Measurements from ENCODE around the gene COL1A2. TPM values are rescaled to one million over a fixed set of nuclear protein-coding genes. Genes with fewer than 3 reads are reported as not detected.
A peak's percentile ranks its signal among the peaks of the same experiment; 100 is the strongest.

Gene COL1A2
- total RNA-seq, 1 experiment from 2014 or later: 81.2 TPM

- Mint-ChIP-seq H3K9me3 (no peaks in the 10 kb centered on the region), H3K4me3 (no peak overlapping the region), H3K36me3 (no peaks in the 10 kb centered on the region), H3K27me3 (ENCODE audit: low read depth) (no peaks in the 10 kb centered on the region), H3K27ac (no peak overlapping the region), H3K4me1 (peaks cover 21% of the 10 kb centered on the region)
- CTCF ChIA-PET: interaction anchor here (0.6 to 4.9 kb wide), 13 partner anchors 9 to 960 kb away, joined by 3 to 40 read pairs (median 3); partner anchors contain the start of genes COL1A2 and PON3
- POLR2A ChIA-PET: no interaction called here
- TF ChIP-seq CTCF (IDR thresholded peaks at IDR 0.05) (peak; percentile 68), RELA (CRISPR knock-in tag; IDR thresholded peaks at IDR 0.05; ENCODE audit: borderline replicate concordance) (no peak), HMGXB4 (CRISPR knock-in tag; IDR thresholded peaks at IDR 0.05) (0 out of 2 replicates have a peak, but pooled peaks have one; percentile 36)
- peak; percentile 87 for ATAC-seq
- DNase-seq (ENCODE audit: low spot score): peak; percentile 67
Observed at GRCh38 chr7:94436018-94436604, 41.4 kb downstream of the COL1A2 start.

GRCh38 chr7:94436700-94437099, 42.0 kb downstream of the COL1A2 start:
- no peaks in the 10 kb centered on the region for H3K27me3 Mint-ChIP-seq (ENCODE audit: low read depth)
- ATAC-seq: no peak
- no peak for TF ChIP-seq ZNF281 (CRISPR knock-in tag; IDR thresholded peaks at IDR 0.05)
- TF ChIP-seq EMX1 (CRISPR knock-in tag; IDR thresholded peaks at IDR 0.05): no peak
- TF ChIP-seq PREB (CRISPR knock-in tag; IDR thresholded peaks at IDR 0.05; ENCODE audit: borderline replicate concordance): no peak
- no peak for TF ChIP-seq TCF7 (CRISPR knock-in tag; IDR thresholded peaks at IDR 0.05; ENCODE audit: low read depth)
- TF ChIP-seq ZNF232 (CRISPR knock-in tag; IDR thresholded peaks at IDR 0.05): no peak
- no peak for TF ChIP-seq HMGA2 (CRISPR knock-in tag; IDR thresholded peaks at IDR 0.05)
- TF ChIP-seq FOXK1 (CRISPR knock-in tag; IDR thresholded peaks at IDR 0.05): no peak
- TF ChIP-seq ZNF263 (CRISPR knock-in tag; IDR thresholded peaks at IDR 0.05; ENCODE audit: low read depth): no peak
- no peak for TF ChIP-seq ETV6 (CRISPR knock-in tag; IDR thresholded peaks at IDR 0.05)
- no peak for TF ChIP-seq ATF1 (CRISPR knock-in tag; IDR thresholded peaks at IDR 0.05)
- TF ChIP-seq MAX (CRISPR knock-in tag; IDR thresholded peaks at IDR 0.05): no peak
- TF ChIP-seq IRF2 (CRISPR knock-in tag; IDR thresholded peaks at IDR 0.05; ENCODE audit: borderline replicate concordance, low read depth): no peak
- TF ChIP-seq MXD4 (CRISPR knock-in tag; IDR thresholded peaks at IDR 0.05; ENCODE audit: borderline replicate concordance): no peak
- no peak for TF ChIP-seq ELF4 (CRISPR knock-in tag; IDR thresholded peaks at IDR 0.05; ENCODE audit: low read depth)
- no peak for TF ChIP-seq ESRRA (CRISPR knock-in tag; IDR thresholded peaks at IDR 0.05; ENCODE audit: borderline replicate concordance)
- no peak for TF ChIP-seq ZSCAN18 (CRISPR knock-in tag; IDR thresholded peaks at IDR 0.05)
- no peak for TF ChIP-seq NR3C1 (CRISPR knock-in tag; conservative IDR thresholded peaks at IDR 0.05; ENCODE audit: low read depth)
- no peak for TF ChIP-seq ZNF423 (CRISPR knock-in tag; IDR thresholded peaks at IDR 0.05)
- H3K4me1 Mint-ChIP-seq: peaks cover 21% of the 10 kb centered on the region
- no peak overlapping the region for H3K4me3 Mint-ChIP-seq
- no peak overlapping the region for H3K27ac Mint-ChIP-seq
- ChIA-PET POLR2A (no interaction called here), CTCF (interaction anchor here (0.6 to 4.9 kb wide), 14 partner anchors 9 to 1251 kb away, joined by 3 to 40 read pairs (median 3); partner anchors contain the start of genes COL1A2 and PON3)
- H3K9me3 Mint-ChIP-seq: no peaks in the 10 kb centered on the region
- DNase-seq (ENCODE audit: low spot score): no peak
- no peaks in the 10 kb centered on the region for H3K36me3 Mint-ChIP-seq

Measured in WTC11 (cell line).